COLO829 (cell line): ENCODE data around the gene ATP8A1.
A peak's percentile ranks its signal among the peaks of the same experiment; 100 is the strongest.
"Not testable (repeated sequence)": the region's sequence is repeated elsewhere in the genome, so short reads cannot be mapped to it uniquely, and the experiment has no call there.

ENCODE experiments used
- DNase-seq: peaks from one replicate; pipeline ENCODE4 v3.0.0; 2012; ENCODE audit warnings: low spot score

Gene ATP8A1

GRCh38 chr4:42467777-42468176, 189.1 kb downstream of the ATP8A1 start:
- not testable (repeated sequence) for DNase-seq

GRCh38 chr4:42466273-42466844, 190.5 kb downstream of the ATP8A1 start:
- DNase-seq = no peak

- DNase-seq = no peak
These were observed 192.3 kb downstream of the ATP8A1 start for GRCh38 chr4:42464550-42465094.

- DNase-seq = not testable (repeated sequence)
These were observed 195.7 kb downstream of the ATP8A1 start for GRCh38 chr4:42461216-42461615.

GRCh38 chr4:42460043-42460442, 196.9 kb downstream of the ATP8A1 start:
- DNase-seq = no peak

- DNase-seq = no peak
These were observed 198.2 kb downstream of the ATP8A1 start for GRCh38 chr4:42458657-42459056.

GRCh38 chr4:42454755-42455420, 202.0 kb downstream of the ATP8A1 start:
- DNase-seq = no peak

GRCh38 chr4:42453612-42454011, 203.3 kb downstream of the ATP8A1 start:
- DNase-seq = no peak

GRCh38 chr4:42452823-42453222, 204.1 kb downstream of the ATP8A1 start:
- DNase-seq = no peak

GRCh38 chr4:42446823-42447222, 210.1 kb downstream of the ATP8A1 start:
- DNase-seq = no peak

GRCh38 chr4:42445038-42445437, 211.9 kb downstream of the ATP8A1 start:
- no peak for DNase-seq

- DNase-seq = no peak
These were observed 214.3 kb downstream of the ATP8A1 start for GRCh38 chr4:42442601-42443000.

- no peak for DNase-seq
These were observed 216.8 kb downstream of the ATP8A1 start for GRCh38 chr4:42440083-42440482.

- no peak for DNase-seq
These were observed 219.9 kb downstream of the ATP8A1 start for GRCh38 chr4:42436928-42437565.

GRCh38 chr4:42428036-42428435, 228.9 kb downstream of the ATP8A1 start:
- no peak for DNase-seq

- peak; percentile 21 for DNase-seq
These were observed 231.5 kb downstream of the ATP8A1 start for GRCh38 chr4:42425146-42426065.

- no peak for DNase-seq
These were observed 236.8 kb downstream of the ATP8A1 start for GRCh38 chr4:42420140-42420539.

GRCh38 chr4:42417550-42417949, 239.4 kb downstream of the ATP8A1 start:
- no peak for DNase-seq

- no peak for DNase-seq
These were observed 240.9 kb downstream of the ATP8A1 start for GRCh38 chr4:42416017-42416416.

- DNase-seq = no peak
These were observed 241.6 kb downstream of the ATP8A1 start for GRCh38 chr4:42415281-42415680.

GRCh38 chr4:42412251-42412650, 244.7 kb downstream of the ATP8A1 start:
- peak; percentile 29 for DNase-seq

- no peak for DNase-seq
These were observed 245.1 kb downstream of the ATP8A1 start for GRCh38 chr4:42411803-42412202.
